ENCODE data around the gene SRRM5. TPM values are rescaled to one million over a fixed set of nuclear protein-coding genes. Genes with fewer than 3 reads are reported as not detected.

The SRRM5 gene
- total RNA-seq, 1 donor from 2014 or later, result 0.98 TPM

DNA sequence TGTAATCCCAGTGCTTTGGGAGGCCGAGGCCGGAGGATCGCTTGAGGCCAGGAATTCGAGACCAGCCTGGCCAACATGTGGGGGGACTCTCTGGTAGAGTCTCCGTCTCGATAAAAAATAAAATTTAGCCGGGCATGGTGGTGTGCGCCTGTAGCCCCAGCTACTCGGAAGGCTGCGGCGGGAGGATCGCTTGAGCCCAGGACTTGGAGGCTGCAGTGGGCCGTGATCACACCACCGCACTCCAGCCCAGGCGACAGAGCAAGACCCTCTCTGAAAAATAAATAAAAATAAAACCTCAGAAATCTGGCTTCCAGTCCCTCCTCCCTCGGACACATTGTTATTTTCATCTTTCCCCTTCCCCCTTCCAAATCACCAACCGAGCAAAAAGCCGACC lies 16.3 kb upstream of the SRRM5 start:
- TF ChIP-seq, protein P1, sequence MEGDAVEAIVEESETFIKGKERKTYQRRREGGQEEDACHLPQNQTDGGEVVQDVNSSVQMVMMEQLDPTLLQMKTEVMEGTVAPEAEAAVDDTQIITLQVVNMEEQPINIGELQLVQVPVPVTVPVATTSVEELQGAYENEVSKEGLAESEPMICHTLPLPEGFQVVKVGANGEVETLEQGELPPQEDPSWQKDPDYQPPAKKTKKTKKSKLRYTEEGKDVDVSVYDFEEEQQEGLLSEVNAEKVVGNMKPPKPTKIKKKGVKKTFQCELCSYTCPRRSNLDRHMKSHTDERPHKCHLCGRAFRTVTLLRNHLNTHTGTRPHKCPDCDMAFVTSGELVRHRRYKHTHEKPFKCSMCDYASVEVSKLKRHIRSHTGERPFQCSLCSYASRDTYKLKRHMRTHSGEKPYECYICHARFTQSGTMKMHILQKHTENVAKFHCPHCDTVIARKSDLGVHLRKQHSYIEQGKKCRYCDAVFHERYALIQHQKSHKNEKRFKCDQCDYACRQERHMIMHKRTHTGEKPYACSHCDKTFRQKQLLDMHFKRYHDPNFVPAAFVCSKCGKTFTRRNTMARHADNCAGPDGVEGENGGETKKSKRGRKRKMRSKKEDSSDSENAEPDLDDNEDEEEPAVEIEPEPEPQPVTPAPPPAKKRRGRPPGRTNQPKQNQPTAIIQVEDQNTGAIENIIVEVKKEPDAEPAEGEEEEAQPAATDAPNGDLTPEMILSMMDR (IDR thresholded peaks at IDR 0.05), result peak in 1 of 3 experiments; percentile 13
- TF ChIP-seq POLR2A (IDR thresholded peaks at IDR 0.05) (no peak), POLR2AphosphoS5 (IDR thresholded peaks at IDR 0.05; ENCODE audit: insufficient read depth in 1 of 2, low read depth in 1 of 2) (no peak)
- Histone ChIP-seq H3K4me3 (peak overlapping the region; percentile 52 to 62), H3K27ac (peak overlapping the region; percentile 96), H3K4me1 (peaks cover 39% of the 10 kb centered on the region), H3K9me3 (no peaks in the 10 kb centered on the region), H3K36me3 (peaks cover 0 to 38% of the 10 kb centered on the region in 2 donors), H3K27me3 (no peaks in the 10 kb centered on the region)
- no peak for DNase-seq (ENCODE audit: extremely low spot score in 2 of 2)
- intact Hi-C loops (cut with DNase I), result no loop called here

DNA sequence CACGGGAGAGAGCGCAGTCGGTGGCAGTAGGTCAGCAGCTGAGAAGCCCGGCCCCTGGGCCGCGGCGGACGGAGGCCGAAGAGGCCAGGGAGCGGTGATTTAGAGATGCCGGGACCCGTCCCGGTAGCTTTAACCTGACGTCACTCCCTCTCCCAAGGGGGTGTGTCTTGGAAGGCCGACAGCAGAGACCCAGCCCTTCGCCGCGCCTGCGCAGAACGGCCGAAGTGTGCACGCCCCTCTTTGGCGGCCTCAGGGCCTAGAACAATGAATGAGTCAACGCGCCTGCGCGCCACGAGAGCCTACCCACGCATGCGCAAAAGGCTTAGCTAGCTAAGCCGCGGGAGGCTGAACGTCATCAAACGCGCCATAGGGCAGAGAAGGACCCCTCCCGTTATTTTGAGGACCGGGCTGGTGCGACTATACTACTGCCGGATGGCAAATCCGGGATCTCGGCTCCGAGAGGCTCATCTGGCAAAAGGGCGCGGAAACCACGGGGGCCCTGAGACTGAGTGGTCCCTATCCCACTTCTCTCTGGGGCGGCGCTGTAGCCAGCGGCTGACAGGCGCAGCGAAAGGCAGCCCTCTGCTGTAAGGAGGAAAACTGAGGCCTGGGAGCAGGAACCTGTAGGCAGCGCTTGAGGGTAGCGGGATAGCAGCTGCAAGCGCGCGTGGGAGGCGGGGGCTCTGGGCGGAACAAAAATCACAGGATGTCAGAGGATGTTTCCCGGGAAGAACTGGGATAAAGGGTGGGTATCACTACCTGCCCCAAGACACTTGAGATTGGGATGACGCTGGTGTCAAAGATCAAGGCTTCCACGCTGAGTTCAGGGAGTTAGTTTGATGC lies 15.7 kb upstream of the SRRM5 start, which contains the start of the genes IRGQ and ZNF576:
IRGQ (minus strand) TSS at position 136 of the 843 bp plus-strand sequence. CDS start 796 bp downstream, outside the sequence.
ZNF576 (plus strand) TSS at position 597 of the 843 bp plus-strand sequence. CDS start 514 bp downstream, outside the sequence.
- intact Hi-C loops (cut with DNase I), result no loop called here
- Histone ChIP-seq H3K36me3 (peaks cover 0 to 35% of the 10 kb centered on the region in 2 donors), H3K27me3 (no peaks in the 10 kb centered on the region), H3K4me1 (peaks cover 39% of the 10 kb centered on the region), H3K27ac (peak within 1 kb of the TSS; percentile 96), H3K4me3 (peak within 1 kb of the TSS; percentile 62 to 64), H3K9me3 (no peaks in the 10 kb centered on the region)
- TF ChIP-seq POLR2A (IDR thresholded peaks at IDR 0.05), result peak; percentile 20 to 90
- TF ChIP-seq POLR2AphosphoS5 (IDR thresholded peaks at IDR 0.05; ENCODE audit: insufficient read depth in 1 of 2, low read depth in 1 of 2), result peak; percentile 98 to 100
- TF ChIP-seq, protein P1 (IDR thresholded peaks at IDR 0.05), result no peak
- peak; percentile 99 to 100 for DNase-seq (ENCODE audit: extremely low spot score in 2 of 2)

DNA sequence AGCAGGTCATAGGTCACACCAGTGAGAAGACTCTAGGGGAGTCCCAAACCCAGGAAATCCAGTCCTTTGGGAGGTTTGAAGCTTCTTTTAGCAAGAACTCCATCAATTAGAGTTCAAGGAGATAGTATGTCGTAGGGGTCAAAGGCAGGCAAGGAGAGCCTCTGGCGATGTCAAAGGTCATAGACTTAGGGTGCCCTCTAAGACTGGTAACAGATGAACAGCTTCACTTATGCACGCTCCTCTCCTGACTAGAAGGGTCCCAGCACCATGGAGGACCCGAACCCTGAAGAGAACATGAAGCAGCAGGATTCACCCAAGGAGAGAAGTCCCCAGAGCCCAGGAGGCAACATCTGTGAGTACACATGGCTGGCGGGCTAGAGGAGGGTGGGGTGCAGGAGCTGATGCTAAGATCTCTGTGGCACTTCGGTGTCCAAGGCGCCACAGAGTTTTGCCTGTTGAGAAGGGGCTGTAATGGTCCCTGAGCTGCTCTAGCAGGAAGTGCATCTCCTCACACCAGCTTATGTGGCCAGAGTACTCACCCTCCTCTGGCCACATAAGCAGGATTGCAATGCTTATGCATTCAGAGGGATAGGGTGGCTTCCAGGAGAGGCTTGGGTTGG lies 14.9 kb upstream of the SRRM5 start:
- peaks cover 0 to 33% of the 10 kb centered on the region in 2 donors for H3K36me3 ChIP-seq
- intact Hi-C loops (cut with DNase I), result no loop called here
- no peaks in the 10 kb centered on the region for H3K27me3 ChIP-seq
- peak overlapping the region; percentile 96 for H3K27ac ChIP-seq
- peaks cover 39% of the 10 kb centered on the region for H3K4me1 ChIP-seq
- peak overlapping the region; percentile 62 to 64 for H3K4me3 ChIP-seq
- no peak for DNase-seq (ENCODE audit: extremely low spot score in 2 of 2)
- H3K9me3 ChIP-seq, result no peaks in the 10 kb centered on the region
- TF ChIP-seq POLR2AphosphoS5 (IDR thresholded peaks at IDR 0.05; ENCODE audit: insufficient read depth in 1 of 2, low read depth in 1 of 2) (no peak), POLR2A (IDR thresholded peaks at IDR 0.05) (no peak)
- TF ChIP-seq, protein P1 (IDR thresholded peaks at IDR 0.05), result no peak

DNA sequence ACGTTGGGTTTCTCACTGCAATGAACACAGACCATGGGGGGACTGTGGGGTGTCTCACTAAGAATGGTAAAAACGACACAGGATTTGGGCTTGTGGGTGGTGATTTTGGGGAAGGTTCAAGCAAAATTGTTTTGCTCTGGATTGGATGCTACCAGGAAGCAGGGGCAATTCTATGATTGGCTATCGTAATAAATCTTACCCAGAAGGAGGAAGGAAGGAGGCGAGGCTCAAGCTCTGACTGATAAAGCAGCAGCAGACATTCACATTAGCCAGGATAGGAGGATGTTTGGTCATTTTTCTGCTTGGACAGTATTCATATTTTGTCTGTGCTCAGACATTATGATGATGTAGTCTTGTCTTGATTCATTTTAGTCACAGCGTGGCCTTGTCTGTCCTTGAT lies 14.0 kb upstream of the SRRM5 start:
- peaks cover 39% of the 10 kb centered on the region for H3K4me1 ChIP-seq

DNA sequence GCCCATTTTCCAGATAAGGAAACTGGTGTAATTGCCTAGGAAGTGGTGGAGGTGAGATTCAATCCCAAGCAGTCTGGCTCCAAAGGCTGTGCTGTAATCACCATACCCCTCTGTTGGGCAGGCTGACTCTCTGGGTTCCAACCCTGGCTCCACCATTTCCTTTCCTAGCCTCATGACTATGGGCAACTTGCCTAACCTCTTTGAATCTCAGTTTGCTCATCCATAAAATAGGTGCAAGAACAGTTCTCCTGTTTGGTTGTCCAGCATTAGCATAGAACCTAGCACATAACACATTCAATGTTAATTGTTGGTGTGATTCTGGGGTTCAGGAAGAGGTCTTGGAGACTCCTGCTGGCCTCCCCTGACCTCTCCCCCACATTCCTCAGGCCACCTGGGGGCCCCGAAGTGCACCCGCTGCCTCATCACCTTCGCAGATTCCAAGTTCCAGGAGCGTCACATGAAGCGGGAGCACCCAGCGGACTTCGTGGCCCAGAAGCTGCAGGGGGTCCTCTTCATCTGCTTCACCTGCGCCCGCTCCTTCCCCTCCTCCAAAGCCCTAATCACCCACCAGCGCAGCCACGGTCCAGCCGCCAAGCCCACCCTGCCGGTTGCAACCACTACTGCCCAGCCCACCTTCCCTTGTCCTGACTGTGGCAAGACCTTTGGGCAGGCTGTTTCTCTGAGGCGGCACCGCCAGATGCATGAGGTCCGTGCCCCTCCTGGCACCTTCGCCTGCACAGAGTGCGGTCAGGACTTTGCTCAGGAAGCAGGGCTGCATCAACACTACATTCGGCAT lies 13.2 kb upstream of the SRRM5 start:
- Histone ChIP-seq H3K9me3 (no peaks in the 10 kb centered on the region), H3K36me3 (peaks cover 0 to 18% of the 10 kb centered on the region in 2 donors), H3K27me3 (no peaks in the 10 kb centered on the region), H3K4me1 (peaks cover 35% of the 10 kb centered on the region), H3K4me3 (no peak overlapping the region), H3K27ac (no peak overlapping the region)
- TF ChIP-seq, protein P1 (IDR thresholded peaks at IDR 0.05), result no peak
- intact Hi-C loops (cut with DNase I), result no loop called here
- DNase-seq (ENCODE audit: extremely low spot score in 2 of 2), result no peak

More for the DNA sequence above, 14.0 kb upstream of the SRRM5 start:
- no peak for TF ChIP-seq POLR2A (IDR thresholded peaks at IDR 0.05)
- Histone ChIP-seq H3K27ac (no peak overlapping the region), H3K9me3 (no peaks in the 10 kb centered on the region), H3K27me3 (no peaks in the 10 kb centered on the region), H3K36me3 (peaks cover 0 to 24% of the 10 kb centered on the region in 2 donors), H3K4me3 (no peak overlapping the region)
- intact Hi-C loops (cut with DNase I), result no loop called here
- no peak for DNase-seq (ENCODE audit: extremely low spot score in 2 of 2)

Measured in vagina (tissue), 2 donors.